ENCODE data around the gene ZBTB7C.

Gene ZBTB7C

DNA sequence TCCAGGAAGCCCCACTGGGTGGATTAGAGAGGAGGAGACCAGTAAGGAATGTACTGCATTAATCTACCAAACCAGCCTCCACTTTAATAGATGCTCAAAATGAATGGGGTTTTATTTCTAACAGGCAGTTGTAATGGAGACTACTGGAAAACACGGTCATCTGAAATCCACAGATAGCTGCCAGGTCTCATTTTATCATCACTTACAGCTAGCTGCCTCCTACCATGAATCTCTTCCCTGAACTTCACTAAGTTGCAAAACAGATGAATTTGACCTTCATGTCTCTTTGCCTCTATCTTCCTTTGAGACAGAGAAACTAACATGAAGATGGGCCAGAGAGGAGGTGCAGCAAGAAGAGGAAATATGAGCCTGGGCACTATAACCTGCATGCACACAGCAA, 21.9 kb downstream of the ZBTB7C start:
- DNase-seq = no peak

DNA sequence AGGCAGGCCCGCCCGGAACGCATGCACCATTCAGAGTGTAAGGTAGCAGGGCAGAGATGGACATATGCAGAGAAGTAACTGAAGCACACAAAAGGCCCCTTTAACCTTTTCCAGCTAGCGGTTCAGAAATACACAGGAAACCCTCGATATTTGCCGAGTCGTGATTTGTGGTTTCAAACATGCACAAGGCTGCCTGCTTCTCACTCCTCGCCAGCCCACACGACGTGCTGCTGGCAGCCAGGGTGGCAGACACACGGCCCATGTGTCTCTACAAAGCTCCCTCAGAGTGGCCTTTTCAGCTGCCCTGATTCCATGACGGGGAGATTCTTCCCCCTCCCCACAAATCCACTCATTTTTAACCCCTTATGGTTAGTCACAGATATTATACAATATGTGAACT, 23.6 kb downstream of the ZBTB7C start:
- DNase-seq = no peak

DNA sequence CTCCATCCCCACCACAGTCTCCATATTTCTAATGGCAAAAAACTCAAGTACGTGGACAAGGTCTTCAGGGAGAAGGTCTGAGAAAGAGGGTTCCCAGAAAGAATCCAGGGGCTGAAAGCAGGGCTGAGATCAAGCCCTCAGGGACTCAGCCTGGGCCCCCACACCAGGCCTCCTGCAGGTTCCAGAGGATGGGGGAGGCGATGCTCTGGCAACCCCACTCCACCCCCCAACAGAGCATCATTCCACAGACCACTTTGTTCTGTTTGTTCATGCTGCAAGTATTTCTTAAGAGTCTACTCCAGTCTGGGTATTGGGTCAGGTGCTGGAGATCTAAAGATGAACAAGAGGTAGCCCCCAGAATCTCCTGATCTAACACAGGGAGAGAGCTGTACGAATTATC, 32.2 kb downstream of the ZBTB7C start:
- no peak for DNase-seq

DNA sequence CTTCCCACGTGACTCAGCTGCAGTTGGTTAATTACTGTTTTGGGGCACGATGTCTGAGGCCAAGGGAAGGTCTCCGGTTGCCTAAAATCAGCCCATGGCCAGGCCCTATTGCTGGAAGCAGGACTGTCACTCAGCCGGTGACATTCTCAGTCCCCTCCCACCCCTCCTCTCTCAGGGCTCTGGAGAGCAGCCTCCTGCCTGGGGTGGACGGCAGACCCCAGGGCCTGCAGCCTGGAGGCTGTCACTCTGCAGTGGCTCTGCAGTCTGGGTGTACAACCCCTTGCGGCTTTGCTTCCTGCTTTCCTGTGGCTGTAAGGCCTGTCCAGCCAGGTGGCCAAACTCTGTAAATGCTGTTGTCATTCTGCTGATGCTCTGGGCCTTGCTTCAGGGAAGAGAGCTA, 32.8 kb downstream of the ZBTB7C start:
- no peak for DNase-seq

DNA sequence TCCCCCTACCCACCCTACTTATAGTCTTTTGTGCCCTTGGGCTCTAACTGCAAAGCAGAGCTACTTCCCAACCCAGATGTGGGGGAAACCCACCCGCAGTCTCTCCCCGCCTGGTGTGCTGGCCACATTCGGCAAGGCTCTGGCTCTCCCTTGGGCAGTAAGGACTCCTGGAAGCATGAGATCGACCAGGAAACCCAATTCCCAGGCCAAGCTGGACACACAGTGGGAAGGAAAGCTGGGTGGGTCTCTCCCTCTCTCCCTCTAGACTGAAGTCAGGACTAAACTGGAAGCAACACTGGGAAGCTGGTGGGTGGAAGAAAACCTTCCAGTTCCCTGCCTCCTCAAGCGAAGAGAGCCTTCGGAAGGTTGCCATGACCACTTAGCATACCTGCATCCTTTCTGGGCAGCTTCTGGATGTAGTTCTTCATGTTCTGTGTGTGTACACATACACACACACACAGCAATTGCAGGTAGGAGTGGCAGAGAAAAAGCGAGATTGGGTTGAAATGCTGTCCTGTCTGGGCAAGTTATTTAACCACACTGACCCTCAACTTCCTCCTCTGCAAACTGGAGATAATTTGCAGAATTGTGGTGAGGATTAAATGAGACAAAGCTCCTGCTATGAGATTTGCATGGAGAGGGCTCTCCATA, 33.9 kb downstream of the ZBTB7C start:
- DNase-seq = no peak

DNA sequence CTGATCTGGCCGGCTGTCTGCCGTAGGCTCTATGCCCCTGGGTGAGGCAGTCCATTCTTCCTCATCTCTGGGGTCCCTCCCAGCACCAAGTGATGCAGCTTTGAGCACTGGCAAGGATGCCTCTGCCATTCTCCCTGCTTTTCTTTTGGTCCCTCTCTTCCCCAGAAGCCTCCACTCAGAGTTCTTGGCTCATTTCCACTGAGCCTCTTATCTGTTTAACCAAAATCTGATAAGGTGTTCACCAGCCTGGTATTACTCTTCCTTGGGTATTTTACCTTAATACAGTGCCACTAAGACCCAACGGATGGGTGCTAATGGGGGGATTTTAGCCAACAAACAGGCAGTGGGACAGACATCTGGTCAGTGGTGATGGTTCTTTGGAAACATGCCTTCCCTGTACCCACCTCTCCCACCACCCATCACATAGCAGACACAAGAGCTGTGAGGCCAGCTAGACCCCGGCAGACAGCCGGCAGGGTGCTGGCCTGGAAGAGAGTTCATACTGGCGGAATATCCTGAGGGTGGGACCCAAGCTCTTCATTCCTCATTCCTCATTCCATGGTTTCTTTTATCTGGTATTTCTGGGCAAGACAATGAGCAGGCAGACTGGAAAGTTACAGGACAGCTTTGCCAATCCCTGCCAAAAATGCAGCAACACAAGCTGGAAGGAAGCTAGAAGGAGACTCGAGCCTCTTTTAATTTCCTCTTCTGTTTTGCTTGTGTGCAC, 34.6 kb downstream of the ZBTB7C start:
- no peak for DNase-seq

DNA sequence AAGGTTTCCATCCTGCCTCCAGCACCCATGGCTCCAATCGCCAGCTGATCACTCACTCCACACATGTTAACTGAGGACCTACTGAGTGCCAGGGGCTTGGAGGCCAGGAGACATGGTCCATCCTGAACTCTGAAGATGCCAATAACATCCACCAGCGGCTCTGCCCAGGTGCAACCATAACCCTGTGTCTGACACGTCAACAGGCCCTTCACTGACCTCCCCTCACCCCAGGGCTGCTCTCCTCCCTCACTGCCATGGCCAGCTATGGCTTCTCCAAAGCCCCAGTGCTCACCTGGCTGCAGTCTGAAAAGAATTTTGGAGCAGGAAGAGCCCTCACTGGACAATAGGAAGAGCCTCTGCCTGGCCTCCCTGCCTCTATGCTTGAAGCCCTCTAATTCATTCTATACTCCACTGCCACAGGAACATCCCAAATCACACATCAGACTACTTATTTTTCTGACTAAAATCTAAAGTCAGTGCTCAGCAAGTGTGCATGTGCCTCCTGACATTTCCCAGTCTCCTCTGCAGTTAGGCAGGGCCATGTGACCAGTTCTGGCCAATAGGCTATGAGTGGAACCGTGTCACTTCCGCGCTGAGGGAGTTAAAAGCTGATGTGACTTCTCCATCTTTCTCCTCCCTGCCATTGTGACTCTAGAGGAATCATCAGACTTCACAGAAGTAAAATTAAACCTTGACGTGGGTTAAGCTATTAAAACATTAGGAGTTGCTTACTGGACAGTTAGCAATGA, 37.2 kb downstream of the ZBTB7C start:
- no peak for DNase-seq

DNA sequence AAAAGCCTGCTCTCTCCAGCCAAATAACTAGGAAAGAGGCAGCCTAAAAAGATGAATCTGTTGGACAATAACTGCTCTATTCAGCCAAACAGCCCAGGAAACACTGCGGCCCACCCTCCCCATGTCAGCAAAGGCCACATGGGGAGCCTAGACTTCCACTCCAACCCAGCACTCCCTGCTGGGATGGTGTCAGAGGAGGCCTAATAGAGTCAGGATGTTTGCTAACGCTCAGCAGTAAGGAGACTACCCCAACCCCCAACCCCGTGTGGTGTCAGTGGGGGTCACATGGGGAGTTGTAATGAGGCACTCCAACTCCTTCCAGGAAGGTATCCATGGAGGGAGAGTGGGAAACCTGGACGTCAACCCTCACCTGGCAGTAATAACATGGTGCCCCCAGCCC, 41.6 kb downstream of the ZBTB7C start:
- DNase-seq = no peak

DNA sequence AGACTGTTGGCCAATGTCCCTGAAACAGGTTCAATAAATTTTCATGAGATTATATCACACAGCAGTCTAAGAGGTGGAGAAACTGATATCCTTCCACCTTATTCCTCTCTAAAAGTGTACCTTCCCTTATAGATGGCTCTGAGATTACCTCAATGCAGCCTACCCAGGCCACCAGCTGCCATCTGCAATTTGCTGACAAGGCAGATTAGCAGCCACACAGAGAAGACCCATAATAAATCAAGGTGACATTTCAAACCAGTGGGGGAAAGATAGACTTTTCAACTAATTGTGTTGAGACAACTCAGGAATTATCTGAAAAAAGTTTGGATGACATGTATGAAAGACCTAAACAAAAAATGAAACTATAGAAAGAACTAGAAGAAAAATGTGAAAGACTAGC, 43.2 kb downstream of the ZBTB7C start:
- no peak for DNase-seq

DNA sequence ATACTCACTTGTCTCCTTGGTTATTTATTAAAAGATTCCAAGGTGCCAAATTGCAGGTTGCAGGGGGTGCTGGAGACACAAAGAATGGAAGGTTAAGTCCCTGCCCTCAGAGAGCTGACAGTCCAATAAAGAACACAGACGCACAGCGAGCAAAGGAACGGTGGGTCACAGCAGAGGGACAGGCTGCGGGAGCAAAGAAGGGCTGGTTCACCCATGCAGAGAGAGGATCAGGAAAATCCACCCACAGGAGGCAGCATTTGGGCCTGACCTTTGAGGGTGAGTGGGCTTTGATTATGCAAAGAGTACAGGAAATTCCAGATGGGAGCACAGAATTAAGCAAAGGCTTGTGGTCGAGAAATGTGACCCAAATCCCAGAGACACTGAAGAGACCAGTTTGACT, 45.0 kb downstream of the ZBTB7C start:
- DNase-seq = no peak

DNA sequence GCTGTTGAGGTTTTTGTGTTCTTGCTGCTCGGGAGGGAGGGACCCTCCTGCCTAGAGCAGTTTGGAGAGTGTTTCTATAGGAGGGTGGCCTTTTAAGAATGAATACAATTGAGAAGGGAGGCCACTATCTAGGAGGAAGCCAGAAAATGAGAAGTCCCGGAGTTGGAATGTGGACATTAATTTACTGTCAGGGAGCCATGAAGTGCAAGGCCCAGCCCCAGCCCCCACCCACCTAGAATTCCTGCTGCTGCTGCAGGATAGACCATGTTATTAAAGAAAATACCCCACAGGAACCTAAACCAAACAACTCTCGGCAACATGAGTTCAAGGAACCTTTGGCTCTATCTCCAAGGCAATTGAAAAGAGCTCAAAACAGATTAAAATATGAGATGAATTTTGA, 46.0 kb downstream of the ZBTB7C start:
- no peak for DNase-seq

DNA sequence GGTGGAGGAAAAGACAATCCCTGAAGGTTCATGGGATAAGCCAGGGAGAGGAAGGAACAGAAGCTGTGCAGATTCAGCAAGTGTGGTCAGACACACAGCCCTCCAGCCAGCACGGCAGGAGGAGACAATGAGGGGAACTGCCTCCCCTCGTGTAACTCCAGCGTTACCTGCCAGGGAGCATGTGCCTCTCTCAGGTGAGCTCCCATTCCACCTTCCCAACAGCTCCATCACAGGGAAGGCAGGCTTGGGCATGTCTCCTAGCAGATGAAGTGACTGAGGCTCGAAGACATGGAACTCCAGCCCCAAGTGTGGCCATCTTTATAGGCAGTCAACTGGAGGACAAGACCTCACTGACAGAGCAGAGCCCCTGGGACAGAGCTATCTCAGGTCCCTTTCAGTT, 47.4 kb downstream of the ZBTB7C start:
- no peak for DNase-seq

DNA sequence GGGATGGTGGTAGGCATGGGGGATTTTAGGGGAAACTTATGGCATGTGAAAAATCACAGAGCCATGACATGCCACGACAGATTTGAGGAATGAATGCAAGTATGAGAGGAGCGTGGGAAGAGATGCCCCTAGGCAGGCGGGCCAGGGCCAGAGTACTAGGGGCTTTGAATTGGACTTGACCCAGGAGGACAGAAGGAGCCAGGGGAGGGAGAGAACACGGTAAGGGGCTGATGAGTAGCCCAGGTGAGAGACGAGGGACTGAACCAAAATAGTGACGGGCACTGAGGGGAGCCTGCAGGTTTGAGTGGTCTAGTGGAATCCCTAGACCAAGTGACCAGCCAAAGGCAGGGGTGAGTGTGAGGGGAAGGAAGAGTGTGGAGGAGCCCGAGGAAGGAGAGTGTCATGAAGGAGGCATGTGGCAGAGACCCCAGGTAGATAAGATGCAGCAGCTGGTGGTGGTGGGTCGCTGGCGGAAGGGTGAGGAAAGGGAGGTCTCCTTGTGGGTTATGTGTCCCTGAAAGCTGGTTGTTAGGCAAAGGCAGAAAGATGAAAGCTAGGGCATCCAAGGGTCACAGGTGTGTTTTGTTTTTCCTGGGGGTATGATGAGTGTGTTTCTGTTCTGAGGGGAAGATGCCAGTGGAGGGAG, 48.7 kb downstream of the ZBTB7C start:
- DNase-seq = no peak

DNA sequence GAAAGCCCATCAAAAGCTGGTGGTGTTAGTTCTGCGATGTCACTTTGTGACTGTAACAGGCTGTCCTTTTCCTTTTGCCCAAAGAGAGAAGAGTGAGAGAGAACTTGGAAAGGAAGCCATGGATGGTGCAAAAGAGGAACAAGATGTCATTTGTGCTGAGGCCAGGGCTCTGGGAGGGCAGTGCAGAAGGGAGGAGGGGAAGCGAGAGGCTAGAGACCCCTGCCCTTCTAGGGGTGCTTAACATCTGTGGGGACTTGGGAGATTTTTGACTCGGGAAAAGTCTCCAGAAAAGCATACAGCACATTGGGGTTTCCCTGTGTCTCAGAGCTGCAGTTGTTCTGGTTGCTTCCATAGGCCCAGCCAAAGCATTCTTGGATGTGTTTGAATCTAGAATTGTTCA, 49.6 kb downstream of the ZBTB7C start:
- DNase-seq = no peak

DNA sequence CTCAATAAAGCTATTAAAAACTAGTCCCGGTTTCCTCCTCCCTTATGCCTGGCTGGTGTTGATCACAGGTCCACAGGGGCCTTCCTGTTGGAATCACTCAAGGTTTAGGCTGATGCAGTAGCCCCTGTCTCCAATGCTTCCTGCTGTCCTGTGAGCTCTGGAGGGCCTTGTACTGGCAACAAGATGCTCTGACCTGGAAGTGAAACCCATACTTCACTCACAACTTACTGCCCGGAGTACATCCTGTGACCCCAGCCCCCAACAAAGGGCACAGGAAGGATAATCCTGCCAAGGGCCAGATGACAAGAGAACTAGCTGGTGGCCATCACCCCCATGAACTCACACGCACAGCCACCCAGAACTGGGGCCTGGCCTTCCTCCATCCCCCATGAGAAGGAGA, 50.3 kb downstream of the ZBTB7C start:
- no peak for DNase-seq

DNA sequence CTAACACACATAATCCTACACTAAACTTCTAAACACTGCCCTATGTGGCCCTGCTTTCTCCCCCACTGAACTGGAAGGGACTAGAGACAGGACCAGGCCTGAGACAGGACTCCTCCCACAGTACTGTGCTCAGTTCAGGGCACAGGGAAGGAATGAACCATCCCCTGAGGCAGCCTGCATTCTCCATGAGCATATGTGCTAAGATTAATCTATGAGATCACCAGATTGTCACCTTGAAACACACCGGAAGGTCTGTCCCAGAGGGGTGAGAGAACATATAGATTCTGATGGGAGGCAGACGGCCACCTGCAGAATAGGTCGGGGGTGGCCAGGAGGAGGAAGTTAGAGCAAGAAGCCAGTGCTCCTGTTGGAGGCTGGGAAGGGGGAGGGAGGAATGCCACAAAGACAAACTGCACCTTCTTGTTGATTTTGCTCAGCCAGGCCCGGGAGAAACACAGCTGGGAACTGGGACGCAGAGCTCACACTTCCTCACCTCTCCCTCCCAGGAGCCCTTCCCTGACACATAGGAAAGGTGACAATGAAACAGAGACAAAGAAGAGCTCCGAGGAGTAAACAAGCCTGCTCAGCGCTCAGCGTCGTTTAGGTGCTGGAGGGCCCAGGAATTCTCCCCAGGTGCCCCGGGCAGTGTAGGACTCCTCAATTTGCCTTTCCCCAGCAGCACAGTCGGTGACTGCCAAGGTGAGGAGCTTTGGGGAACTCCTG, 52.1 kb downstream of the ZBTB7C start:
- no peak for DNase-seq

DNA sequence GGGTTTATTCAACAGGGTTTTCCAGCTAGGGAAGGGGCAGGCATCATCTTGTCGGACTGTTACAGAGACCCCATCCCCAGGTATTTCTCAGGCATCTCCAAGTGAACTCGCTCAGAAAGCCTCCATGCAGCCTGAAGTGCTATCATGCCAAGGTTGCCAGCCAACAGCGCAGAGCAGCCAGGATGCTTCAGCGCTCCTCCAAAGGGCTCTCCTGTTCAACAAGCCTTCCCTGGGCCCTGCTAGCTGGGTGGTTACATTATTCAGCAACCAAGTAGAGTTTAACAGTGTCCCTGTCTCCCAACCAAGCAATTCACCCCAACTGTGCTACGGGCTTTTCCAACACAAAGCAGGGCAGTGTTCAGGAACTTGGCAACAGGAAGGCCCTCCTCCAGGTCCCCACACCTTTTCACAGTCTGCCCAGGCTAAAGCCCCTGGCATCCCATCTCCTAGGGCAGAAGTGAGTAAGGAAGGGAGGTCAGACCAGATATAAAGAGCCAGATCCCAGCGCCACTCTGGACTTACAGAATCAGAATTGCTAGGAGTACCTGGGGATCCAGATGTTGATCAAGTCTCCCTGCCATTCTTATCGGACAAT, 52.9 kb downstream of the ZBTB7C start:
- DNase-seq = no peak

DNA sequence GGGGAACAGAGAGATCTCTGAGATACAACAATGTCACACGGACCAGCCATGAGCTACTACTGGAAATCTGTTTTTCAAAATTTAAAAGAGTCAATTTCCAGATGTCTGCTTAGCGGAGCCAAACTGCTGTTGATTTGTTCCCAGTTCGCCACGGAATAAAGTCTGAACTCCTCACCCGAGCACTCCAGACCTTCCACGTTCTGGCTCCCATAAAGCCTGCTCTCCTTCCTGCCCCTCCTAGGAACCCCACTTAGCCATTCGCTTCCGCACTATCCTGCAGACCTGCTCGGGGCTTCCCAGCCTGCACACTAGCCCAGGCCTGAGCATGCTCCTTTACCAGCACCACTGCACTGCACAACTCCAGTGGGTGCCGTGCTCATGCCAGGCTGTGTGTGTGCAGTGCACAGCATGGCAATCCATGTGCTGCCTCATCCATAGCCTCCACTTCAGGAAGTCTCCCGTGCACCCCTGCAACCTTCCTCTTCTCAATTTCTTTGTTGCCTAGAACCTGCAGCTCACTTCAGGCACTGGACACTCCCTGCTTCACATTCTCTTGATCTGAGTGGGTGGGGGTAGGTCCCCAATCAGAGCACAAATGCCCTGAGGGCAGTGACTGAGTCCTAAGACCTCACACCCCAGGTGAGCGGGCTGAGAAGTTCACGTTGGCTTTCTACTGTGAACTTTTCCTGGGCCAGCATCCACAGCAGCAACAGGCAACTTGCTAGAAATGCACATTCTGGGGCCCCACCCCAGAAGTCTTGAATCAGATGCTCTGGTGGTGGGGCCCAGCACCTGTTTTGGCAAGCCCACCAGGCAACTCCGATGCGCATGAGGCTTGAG, 53.7 kb downstream of the ZBTB7C start:
- DNase-seq = no peak

DNA sequence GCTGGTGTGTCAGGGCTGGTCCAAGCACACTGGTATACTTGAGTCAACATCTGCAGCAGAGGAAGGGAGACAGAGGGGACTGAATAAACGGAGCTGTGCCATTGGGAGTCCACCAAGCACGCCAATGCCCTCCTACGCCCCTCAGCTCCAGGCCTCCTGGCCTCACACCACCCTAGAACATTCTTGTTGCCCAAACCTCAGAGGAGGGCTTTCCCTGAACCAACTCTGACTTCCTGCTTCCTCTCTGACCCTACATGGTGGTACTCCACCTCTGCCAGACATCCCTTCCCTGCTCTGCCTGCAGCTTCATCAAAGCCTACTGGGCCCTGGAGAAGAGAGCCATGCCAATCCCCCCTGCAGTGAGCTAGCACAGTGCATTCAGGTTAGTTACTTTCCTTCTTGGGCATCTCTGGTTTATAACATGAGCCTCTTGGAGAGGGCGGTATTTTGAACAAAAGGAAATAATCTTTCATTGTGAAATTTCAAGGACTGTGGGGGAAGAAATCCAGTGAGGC, 54.4 kb downstream of the ZBTB7C start:
- DNase-seq = no peak

DNA sequence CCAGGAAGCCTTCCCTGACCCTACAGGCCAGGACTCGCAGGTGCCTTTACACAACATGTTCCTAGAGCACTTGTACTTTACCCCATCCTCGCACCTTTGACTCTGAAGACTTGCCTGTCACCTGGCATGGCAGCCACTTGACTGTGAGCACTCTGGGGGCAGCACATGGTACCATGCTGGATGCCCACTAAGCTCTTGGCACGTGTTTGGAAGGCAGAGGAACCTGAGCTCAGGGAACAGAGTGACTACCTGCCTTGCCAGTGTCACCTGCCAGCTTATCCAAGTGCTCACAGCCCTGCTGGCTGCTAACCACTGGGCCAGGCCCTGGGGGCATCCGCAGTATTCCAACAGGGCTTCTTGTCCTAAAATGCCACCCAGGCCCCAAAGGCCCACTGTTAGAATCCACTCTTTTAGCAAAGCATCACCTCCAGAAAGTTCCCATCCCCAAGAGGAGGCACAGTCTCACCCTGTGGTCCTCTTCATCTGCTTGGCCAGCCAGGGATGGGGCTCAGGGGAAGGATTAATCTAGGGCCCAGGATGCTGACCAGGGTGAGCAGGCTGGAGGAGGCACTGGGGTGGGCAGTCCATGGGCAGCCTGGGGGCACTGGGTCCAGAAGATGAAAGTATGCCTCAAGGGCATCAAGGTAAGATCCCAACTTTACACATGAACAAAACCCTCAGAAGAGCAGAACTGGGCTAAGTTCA, 57.0 kb downstream of the ZBTB7C start:
- no peak for DNase-seq
